Uterus (tissue), 4 donors: ENCODE results near the gene MKLN1. TPM values are rescaled to one million over a fixed set of nuclear protein-coding genes. Genes with fewer than 3 reads are reported as not detected.

Experiments used
- DNase-seq, 2 donors: peaks; one replicate each; pipeline ENCODE4 v3.0.0-alpha.2; 2019 to 2020
- H3K27ac ChIP-seq, 2 donors: fragments of 200-600 bp; sonication (generic); 1 replicate in 1 of 2; 2 replicates in 1 of 2; pipeline ENCODE4 v1.5.1; 2016 to 2018
- H3K27me3 ChIP-seq, 2 donors: fragments of 200-600 bp; sonication (generic); one replicate each; pipeline ENCODE4 v1.5.1; 2018 to 2019; ENCODE audit warnings: control low read depth in 1 of 2
- H3K36me3 ChIP-seq, 2 donors: fragments of 200-600 bp; sonication (generic); one replicate each; pipeline ENCODE4 v1.5.1; 2019; ENCODE audit warnings: control low read depth in 1 of 2
- H3K4me1 ChIP-seq, 2 donors: fragments of 200-600 bp; sonication (generic); one replicate each; pipeline ENCODE4 v1.5.1; 2018 to 2019; ENCODE audit warnings: control low read depth in 1 of 2
- H3K4me3 ChIP-seq, 2 donors: fragments of 200-600 bp; sonication (generic); 1 replicate in 1 of 2; 2 replicates in 1 of 2; pipeline ENCODE4 v1.5.1; 2018 to 2019; ENCODE audit warnings: mild to moderate bottlenecking in 1 of 2
- H3K9me3 ChIP-seq, 2 donors: fragments of 200-600 bp; sonication (generic); one replicate each; pipeline ENCODE4 v1.5.1; 2019; ENCODE audit warnings: control low read depth in 1 of 2
- CTCF ChIP-seq, 4 experiments: fragments of 200-600 bp in 2 of 4; fragments of 450-650 bp in 2 of 4; sonication (generic) in 2 of 4; IDR thresholded peaks; one replicate each; pipeline ENCODE4 v1.5.1; 2016 to 2019; ENCODE audit warnings: antibody characterized with exemption in 4 of 4, mild to moderate bottlenecking in 2 of 4, moderate library complexity in 1 of 4
- POLR2A ChIP-seq, 2 donors: fragments of 450-650 bp; IDR thresholded peaks; one replicate each; pipeline ENCODE4 v1.6.1; 2016; ENCODE audit warnings: antibody characterized with exemption in 2 of 2, mild to moderate bottlenecking in 1 of 2, moderate library complexity in 1 of 2
- intact Hi-C: fragments of 100-400 bp; cut with DNase I; formaldehyde crosslinking; loops from one replicate; pipeline ENCODE4 v1.15.1; 2023; ENCODE audit warnings: low total_unique reads
- total RNA-seq, 4 donors: library from RNA; depleted of rRNA in 3 of 4; stranded (reverse); fragments of >200 nt in 3 of 4; gene quantifications; one replicate each; pipeline versions ENCODE4 v1.1.0 to v1.2.4, GENCODE V29; 2014 to 2023
- donor health status: DM: yes; HTN: yes; CAD: no.

Gene MKLN1
- total RNA-seq, 4 donors from 2014 or later: 52.9 to 311 (median 128) TPM

GRCh38 chr7:131532570-131533091 lies 205.0 kb downstream of the MKLN1 start:
- no peak for DNase-seq
- H3K4me3 ChIP-seq: no peak overlapping the region
- TF ChIP-seq CTCF (IDR thresholded peaks at IDR 0.05) (no peak), POLR2A (IDR thresholded peaks at IDR 0.05) (no peak)
- no peaks in the 10 kb centered on the region for H3K4me1 ChIP-seq
- no peaks in the 10 kb centered on the region for H3K36me3 ChIP-seq
- intact Hi-C loops: no loop called here
- no peaks in the 10 kb centered on the region for H3K27me3 ChIP-seq
- no peaks in the 10 kb centered on the region for H3K9me3 ChIP-seq
- H3K27ac ChIP-seq: peak overlapping the region; percentile 44 to 73

DNA sequence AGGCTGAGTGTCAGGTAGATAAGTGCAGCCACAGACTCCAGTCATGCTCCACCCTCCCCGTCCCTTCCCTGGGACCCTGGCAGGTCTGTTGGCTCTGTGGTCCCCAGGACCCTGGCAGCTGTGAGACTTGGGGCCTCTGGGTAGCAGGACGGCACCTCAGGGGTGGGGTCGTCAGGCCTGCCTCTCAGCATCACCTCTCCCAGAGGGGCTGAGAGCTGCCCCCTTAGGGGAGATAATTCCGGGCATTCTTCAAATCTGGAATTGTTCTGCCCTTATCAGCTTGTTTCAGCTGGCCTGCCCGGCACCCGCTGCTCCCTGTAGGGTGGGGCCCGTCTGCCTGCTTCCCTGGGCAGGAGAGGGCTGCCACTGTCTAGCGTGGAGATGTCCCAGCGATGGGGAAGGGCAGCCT lies 205.5 kb downstream of the MKLN1 start:
- H3K4me3 ChIP-seq: no peak overlapping the region
- peak overlapping the region; percentile 44 to 73 for H3K27ac ChIP-seq
- no peaks in the 10 kb centered on the region for H3K27me3 ChIP-seq
- H3K36me3 ChIP-seq: no peaks in the 10 kb centered on the region
- no peaks in the 10 kb centered on the region for H3K9me3 ChIP-seq
- intact Hi-C loops: no loop called here
- H3K4me1 ChIP-seq: no peaks in the 10 kb centered on the region
- DNase-seq: no peak
- TF ChIP-seq POLR2A (IDR thresholded peaks at IDR 0.05) (no peak), CTCF (IDR thresholded peaks at IDR 0.05) (no peak)

- Histone ChIP-seq H3K36me3 (no peaks in the 10 kb centered on the region), H3K27ac (peak overlapping the region; percentile 44 to 73), H3K4me3 (no peak overlapping the region), H3K9me3 (no peaks in the 10 kb centered on the region), H3K27me3 (no peaks in the 10 kb centered on the region), H3K4me1 (no peaks in the 10 kb centered on the region)
- intact Hi-C loops: no loop called here
- TF ChIP-seq POLR2A (IDR thresholded peaks at IDR 0.05) (no peak), CTCF (IDR thresholded peaks at IDR 0.05) (no peak)
- no peak for DNase-seq
Measured at GRCh38 chr7:131533566-131534561, 206.2 kb downstream of the MKLN1 start.

GRCh38 chr7:131536361-131536849 lies 208.7 kb downstream of the MKLN1 start:
- TF ChIP-seq CTCF (IDR thresholded peaks at IDR 0.05) (no peak), POLR2A (IDR thresholded peaks at IDR 0.05) (no peak)
- no peaks in the 10 kb centered on the region for H3K27me3 ChIP-seq
- H3K4me3 ChIP-seq: no peak overlapping the region
- no peaks in the 10 kb centered on the region for H3K36me3 ChIP-seq
- H3K9me3 ChIP-seq: no peaks in the 10 kb centered on the region
- peak overlapping the region in 1 of 2 donors; percentile 35 for H3K27ac ChIP-seq
- intact Hi-C loops: no loop called here
- H3K4me1 ChIP-seq: no peaks in the 10 kb centered on the region
- no peak for DNase-seq

DNA sequence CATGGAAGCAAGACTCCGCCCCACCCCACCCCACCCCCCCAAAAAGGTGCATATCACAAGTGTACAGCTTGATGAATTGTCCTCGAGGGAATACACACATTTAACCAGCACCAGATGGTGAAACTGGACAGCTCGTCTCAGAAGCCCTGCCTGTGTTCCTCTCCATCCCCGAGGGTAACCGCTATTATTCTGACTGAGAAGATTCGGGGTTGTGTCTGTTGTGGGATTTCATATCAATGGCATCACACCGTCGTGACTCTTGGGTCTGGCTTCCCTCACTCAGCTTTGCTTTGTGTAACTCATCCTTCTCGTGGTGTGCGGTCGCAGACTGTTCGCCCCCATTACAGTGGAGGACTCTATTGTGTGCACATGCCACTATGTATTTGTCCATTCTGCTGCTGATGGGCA lies 209.9 kb downstream of the MKLN1 start:
- no peak for DNase-seq
- no peak overlapping the region for H3K4me3 ChIP-seq
- no peaks in the 10 kb centered on the region for H3K9me3 ChIP-seq
- no peaks in the 10 kb centered on the region for H3K27me3 ChIP-seq
- H3K27ac ChIP-seq: peak overlapping the region; percentile 68 to 71
- no peaks in the 10 kb centered on the region for H3K4me1 ChIP-seq
- no peaks in the 10 kb centered on the region for H3K36me3 ChIP-seq
- TF ChIP-seq CTCF (IDR thresholded peaks at IDR 0.05): no peak
- no peak for TF ChIP-seq POLR2A (IDR thresholded peaks at IDR 0.05)
- intact Hi-C loops: no loop called here
